ENCODE data around the gene METTL24.

DNA sequence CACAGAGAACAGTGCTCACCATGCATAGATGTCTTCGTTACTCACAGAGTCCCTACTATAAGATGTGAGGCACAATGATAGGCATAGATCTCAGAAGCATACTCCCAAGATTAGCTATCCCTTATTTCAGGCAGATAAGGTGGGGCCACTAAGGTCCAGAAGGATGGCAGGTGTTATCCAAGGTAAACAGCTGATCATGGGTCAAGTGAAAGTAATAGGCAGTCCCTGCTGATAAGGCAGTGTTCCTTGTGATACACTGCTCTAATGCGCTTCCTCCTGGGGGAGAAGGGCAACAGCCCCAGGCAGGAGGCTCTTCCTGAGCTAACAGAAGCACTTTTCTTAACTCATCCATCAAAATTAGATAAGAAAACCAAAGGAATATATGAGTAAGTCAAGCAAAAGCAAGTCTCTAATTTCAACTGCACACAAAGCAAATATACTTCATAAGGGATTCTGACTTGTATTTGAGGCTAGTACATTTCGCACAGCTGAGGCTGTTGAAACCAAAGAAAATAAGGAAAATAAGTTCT lies 42.2 kb downstream of the METTL24 start:
- TF ChIP-seq, protein P1, sequence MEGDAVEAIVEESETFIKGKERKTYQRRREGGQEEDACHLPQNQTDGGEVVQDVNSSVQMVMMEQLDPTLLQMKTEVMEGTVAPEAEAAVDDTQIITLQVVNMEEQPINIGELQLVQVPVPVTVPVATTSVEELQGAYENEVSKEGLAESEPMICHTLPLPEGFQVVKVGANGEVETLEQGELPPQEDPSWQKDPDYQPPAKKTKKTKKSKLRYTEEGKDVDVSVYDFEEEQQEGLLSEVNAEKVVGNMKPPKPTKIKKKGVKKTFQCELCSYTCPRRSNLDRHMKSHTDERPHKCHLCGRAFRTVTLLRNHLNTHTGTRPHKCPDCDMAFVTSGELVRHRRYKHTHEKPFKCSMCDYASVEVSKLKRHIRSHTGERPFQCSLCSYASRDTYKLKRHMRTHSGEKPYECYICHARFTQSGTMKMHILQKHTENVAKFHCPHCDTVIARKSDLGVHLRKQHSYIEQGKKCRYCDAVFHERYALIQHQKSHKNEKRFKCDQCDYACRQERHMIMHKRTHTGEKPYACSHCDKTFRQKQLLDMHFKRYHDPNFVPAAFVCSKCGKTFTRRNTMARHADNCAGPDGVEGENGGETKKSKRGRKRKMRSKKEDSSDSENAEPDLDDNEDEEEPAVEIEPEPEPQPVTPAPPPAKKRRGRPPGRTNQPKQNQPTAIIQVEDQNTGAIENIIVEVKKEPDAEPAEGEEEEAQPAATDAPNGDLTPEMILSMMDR (conservative IDR thresholded peaks at IDR 0.05 in 1 of 2, IDR thresholded peaks at IDR 0.05 in 1 of 2; ENCODE audit: extremely low read depth in 1 of 2, insufficient read depth in 1 of 2, low read depth in 1 of 2, low read length in 2 of 2): no peak
- TF ChIP-seq EZH2 (IDR thresholded peaks at IDR 0.05; ENCODE audit: borderline replicate concordance, low read length): no peak

Measured in mammary epithelial cell (primary cell).